GM18520 (cell line): ENCODE results near the gene ARHGAP30.
"Not testable (repeated sequence)": the region's sequence is repeated elsewhere in the genome, so short reads cannot be mapped to it uniquely, and the experiment has no call there.

Source experiments
- ATAC-seq: cut with Tn5 transposase; IDR thresholded peaks from one replicate; pipeline ENCODE4 v1.9.1; 2021; ENCODE audit not compliant: unreplicated experiment

Gene ARHGAP30, protein sequence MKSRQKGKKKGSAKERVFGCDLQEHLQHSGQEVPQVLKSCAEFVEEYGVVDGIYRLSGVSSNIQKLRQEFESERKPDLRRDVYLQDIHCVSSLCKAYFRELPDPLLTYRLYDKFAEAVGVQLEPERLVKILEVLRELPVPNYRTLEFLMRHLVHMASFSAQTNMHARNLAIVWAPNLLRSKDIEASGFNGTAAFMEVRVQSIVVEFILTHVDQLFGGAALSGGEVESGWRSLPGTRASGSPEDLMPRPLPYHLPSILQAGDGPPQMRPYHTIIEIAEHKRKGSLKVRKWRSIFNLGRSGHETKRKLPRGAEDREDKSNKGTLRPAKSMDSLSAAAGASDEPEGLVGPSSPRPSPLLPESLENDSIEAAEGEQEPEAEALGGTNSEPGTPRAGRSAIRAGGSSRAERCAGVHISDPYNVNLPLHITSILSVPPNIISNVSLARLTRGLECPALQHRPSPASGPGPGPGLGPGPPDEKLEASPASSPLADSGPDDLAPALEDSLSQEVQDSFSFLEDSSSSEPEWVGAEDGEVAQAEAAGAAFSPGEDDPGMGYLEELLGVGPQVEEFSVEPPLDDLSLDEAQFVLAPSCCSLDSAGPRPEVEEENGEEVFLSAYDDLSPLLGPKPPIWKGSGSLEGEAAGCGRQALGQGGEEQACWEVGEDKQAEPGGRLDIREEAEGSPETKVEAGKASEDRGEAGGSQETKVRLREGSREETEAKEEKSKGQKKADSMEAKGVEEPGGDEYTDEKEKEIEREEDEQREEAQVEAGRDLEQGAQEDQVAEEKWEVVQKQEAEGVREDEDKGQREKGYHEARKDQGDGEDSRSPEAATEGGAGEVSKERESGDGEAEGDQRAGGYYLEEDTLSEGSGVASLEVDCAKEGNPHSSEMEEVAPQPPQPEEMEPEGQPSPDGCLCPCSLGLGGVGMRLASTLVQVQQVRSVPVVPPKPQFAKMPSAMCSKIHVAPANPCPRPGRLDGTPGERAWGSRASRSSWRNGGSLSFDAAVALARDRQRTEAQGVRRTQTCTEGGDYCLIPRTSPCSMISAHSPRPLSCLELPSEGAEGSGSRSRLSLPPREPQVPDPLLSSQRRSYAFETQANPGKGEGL

DNA sequence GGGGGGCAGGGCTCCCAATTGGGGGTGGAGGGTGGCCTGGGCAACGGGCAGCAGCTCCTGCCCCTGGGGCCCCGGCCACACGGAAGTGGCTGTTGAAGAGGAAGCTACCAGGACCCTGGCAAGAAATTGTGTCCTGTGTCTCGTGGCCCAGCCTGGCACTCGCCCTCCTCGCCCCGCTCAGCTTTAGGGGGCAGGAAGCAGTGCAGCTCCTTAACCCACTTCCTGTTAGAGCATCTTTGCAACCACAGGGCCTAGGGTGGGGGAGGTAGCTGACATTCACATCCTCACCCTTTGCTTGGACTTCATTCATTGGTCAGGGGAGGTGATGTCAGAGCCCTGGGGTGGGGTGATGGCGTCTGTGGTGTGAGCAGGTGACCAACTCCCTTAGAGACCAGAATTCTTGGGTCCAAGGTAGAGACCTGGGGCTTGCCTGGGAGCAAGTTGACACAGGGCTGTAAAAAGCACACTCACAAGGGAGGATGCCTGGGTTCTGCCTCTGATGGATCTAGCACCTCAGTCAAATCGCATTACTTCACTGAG lies at the start of gene ARHGAP30:
Gene ARHGAP30, minus strand, starts transcription at position 161 of the 540 bp plus-strand sequence. CDS start 267 bp downstream, outside the sequence.
- peak; percentile 76 for ATAC-seq

DNA sequence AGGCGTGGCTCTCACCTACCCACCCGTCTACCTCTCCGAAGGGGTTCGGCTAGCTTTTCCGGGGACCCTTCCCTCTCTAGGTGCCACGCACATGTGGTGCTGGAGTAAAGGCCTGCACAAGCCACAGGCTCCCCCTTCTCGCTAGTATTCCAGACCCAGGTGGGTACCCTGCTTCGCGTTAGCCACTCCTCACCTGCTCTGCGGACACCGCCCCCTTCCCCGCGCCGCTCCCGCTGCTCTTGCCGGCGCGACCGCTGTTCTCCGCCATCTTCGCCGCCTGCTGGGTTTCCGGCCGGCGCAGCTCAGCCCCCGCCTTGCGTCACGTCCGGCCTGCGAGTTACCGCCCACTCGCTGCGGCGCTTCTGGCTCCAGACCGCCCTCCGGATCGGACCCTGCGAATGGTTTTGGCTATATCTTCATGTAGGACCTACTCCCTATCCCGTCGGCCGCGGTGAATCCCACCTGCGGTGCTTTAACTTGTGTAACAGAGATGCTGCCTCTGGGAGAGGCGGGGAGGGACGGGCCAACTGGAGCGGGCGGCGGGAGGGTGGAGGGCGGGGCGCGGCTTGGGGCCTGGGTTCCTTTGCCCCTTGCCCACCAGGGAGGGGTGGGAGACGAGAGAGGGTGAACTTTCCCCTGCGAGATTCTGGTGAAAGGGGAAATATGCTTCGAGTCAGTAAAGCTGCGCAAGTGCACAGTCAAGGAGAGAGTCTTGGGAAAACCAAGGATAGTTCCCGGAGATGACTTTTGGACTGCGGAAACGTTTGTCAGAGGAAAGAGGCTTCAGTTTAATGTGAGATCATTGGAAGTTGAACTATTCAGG lies 48.3 kb upstream of the ARHGAP30 start, which contains the start of the genes NIT1 and PFDN2:
Gene NIT1, plus strand, starts transcription at position 347 of the 823 bp plus-strand sequence. Its CDS starts 72 bp downstream, at position 419.
Gene PFDN2, minus strand, starts transcription at position 279 of the 823 bp plus-strand sequence. Its CDS starts 11 bp downstream, at position 268.
- ATAC-seq = peak; percentile 60

DNA sequence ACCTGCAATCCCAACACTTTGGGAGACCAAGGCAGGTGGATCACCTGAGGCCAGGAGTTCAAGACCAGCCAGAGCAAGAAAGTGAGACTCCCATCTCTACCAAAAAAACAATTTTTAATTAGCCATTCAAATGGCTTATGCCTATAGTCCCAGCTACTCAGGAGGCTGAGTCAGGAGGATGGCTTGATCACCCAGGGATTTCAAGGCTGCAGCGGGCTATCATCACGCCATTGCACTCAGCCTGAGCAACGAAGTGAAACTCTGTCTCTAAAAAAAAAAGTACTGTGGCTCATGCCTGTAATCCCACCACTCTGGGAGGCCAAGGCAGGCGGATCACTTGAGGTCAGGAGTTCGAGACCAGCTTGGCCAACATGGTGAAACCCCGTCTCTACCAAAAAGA lies 46.3 kb upstream of the ARHGAP30 start:
- not testable (repeated sequence) for ATAC-seq

DNA sequence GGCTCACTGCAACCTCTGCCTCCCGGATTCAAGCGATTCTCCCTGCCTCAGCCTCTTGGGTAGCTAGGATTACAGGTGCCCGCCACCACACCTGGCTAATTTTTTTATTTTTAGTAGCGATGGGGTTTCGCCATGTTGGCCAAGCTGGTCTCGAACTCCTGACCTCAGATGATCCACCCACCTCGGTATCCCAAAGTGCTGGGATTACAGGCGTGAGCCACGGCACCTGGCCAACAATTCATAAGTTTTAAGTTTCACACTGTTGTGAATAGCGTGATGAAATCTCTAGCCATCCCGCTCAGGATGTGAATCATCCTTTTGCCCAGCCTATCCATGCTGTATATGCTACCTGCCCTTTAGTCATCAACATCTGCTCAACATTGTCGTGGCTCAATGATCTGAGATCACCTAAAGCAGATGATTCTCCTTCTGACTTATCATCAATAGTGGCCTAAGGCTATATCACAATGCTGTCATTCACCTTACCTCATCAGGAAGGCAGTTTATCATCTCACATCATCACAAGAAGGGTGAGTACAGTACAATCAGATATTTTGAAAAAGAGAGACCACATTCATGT lies 45.5 kb upstream of the ARHGAP30 start:
- no peak for ATAC-seq

DNA sequence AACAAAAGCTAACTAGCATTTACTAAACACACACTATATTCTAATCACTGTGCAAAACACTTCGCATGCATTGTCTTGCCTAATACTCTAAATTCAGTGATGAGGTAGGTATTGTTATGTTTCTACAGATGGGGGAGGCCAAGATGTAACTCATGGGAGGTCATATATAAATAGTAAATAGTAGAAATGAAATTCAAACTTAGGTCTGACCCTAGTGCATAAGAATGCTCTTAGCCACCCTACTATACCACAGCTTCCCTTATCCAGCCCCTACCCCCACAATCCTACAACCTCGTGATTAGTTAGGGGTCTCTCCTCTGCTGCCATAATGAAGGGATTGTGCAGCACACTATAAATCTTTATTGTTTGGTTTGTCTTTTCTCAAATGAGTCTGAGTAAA lies 44.9 kb upstream of the ARHGAP30 start:
- ATAC-seq = no peak

DNA sequence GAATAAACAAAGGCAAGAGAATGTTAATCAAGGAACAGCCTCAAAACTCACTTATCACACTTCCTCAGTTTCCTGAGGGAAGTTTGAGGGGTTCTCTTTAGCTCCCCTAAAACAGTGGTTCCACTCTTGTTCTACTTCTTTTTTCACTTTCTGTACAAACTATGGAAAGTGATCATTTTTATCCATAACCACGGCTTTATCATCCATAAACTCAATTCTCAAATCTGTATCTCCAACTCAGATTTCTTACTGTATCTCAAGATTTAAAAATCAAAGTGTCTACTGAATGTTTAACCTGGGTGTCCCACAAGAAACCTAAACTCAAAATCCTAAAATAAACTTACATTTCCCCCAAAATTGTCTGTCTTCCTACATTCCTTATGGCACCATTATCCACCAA lies 44.2 kb upstream of the ARHGAP30 start:
- no peak for ATAC-seq

DNA sequence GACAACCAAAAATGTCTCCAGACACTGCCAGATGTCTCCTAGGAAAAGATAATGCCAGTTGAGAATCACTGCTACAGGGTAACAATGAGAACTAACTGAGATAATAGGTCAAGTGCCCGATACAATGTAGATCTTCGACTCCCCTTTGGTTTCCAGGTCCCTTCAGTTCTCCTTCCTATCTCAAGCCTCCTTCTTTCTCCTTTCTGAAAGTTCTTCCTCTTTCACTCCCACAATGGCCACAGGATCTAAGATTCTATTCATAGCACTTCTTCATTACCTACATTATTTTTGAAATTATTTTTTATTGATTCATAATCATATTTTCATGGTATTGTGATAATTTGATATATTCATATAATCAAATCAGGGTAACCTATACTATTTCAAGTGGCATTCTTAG lies 41.8 kb upstream of the ARHGAP30 start:
- no peak for ATAC-seq

DNA sequence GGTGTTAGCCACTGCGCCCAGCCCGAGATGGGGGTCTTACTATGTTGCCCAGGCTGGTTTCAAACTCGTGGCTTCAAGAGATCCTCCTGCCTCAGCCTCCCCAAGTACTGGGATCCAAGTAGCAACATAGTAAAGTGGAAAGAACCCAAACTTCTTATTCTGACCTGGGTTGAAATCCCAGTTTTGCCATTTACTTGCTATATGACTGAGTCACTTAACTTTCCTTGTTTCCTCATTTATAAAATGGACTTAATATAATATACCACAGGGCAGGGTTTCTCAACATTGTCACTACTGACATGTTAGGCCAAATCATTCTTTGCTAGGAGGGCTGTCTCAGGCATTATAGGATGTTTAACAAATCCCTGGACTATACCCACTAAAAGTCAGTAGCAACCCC lies 41.4 kb upstream of the ARHGAP30 start:
- ATAC-seq = no peak

DNA sequence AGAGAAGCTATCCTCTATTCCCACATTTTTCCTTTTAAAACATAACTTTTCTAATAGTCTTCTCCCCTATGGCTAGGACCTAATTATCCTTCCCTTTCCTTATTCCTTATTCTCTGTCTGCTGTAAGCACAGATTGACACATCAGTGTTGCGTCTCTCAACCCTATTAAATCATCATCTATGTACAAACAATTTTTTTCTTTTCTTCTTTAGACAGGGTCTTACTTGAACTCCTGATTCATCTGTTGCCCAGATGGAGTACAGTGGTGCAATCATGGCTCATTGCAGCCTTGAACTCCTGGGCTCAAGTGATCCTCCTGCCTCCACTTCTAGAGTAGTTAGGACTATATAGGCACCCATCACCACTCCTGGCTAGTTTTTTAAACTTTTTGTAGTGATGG lies 36.7 kb upstream of the ARHGAP30 start:
- ATAC-seq = no peak

DNA sequence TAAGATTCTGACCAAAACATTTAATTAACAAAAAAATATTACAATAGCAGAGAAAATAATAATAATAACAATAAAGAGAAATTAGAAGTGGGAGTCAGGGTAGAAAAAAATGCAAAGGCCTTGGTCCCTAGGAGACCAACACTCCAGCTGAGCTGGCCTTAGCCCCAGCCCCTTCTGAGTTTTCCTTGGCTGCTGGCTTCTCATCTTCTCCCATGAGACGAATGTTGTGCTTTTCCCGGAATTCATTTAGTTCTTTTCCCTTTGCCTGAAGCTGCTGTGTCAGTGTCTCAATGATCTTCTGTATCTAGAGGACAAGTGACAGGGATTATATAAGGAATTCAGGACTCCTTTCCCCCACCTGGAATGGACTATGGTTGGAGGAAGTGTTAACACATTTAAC lies 30.9 kb upstream of the ARHGAP30 start:
- ATAC-seq = no peak

DNA sequence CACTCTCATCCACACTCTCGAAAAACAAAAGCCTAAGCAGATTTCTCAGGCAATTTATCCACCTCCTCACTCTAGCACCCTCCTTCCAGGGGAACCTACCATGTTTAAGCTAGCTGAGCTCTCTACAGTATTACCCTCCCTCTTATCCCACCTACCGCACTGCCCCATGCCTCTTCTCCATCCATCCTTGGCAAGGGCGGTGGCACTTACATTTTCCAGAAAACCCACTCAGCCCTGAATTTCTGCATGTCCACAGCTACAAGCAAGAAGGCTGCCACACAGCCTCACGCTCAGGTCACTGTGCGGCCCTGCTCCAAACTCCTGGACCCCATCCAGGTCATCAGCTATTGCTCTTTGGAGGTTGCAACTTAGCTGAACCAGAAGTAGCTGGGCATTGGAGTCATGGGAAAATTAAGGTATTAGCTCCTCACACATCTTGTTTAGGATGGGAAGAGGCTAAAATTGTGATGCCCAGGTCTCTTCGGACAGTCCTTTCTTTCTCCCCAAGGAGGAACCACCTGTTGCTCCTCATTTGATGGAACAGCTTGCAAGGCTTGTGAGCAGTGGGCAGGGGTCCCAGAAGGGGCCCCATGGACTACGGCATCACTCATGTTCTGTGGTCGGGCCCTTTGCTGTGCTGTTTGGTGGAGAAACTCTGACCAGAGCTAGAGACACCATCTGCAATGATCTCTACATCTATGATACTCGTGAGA lies 29.6 kb upstream of the ARHGAP30 start:
- ATAC-seq = no peak

DNA sequence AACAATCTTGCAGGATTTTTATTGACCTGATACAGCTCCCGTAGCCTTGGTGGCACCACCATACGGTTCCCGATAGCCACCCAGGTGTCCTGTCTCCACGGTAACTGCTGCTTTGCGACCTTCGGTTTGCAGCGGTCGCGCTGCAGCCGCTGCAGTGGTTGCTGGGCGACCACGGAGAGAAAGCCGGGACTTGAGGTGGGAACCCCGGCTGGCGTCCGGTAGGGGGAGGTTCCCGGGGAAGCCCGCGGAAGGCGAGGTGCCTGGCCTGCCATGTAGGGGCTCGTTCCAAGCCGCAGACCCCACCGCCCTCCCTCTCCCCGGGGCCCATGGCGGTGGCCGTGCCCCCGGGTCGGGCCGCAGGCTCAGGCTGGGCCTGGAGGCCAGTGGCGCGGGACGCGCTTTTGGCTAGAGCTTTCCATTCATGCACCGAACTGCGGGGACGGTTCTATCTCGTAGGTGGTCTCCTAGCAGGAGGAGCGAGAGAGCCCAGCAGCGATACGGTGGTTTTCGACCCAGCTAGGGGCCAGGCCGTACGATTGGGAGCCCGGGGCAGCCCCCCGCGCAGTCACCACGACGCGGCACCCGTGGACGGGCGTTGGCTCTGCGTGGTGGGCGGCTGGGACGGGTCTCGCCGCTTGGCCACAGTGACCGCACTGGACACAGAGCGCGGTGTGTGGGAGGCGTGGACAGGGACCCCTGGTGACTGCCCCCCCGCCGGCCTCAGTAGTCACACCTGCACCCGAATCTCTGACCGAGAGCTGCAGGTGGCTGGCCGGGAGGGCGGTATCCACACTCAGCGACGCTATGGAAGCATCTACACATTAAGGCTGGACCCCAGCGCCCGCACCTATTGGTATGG lies 28.7 kb upstream of the ARHGAP30 start, which contains the start of gene KLHDC9:
Gene KLHDC9, plus strand, starts transcription at position 152 of the 859 bp plus-strand sequence. Its CDS starts 175 bp downstream, at position 327.
- ATAC-seq = peak; percentile 78

DNA sequence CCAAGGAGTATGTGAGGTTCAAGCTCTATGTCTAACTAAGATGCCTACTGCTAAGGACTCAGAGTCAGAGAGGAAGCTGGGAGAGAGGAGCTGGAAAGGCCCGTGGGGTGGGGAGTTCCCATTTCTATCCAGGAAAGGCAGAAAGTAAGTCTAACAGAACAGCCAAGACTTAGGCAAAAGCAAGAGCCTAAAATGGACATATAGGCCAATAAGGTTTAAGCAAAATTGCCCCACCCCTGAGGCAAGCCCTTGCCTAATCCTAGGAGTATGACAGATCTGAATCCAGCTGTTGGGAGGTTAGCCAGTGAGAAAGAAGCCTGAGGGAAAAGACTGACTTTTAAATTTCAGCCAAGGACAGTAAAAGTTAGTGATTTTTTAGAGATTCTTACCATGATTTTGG lies 26.8 kb upstream of the ARHGAP30 start:
- no peak for ATAC-seq

DNA sequence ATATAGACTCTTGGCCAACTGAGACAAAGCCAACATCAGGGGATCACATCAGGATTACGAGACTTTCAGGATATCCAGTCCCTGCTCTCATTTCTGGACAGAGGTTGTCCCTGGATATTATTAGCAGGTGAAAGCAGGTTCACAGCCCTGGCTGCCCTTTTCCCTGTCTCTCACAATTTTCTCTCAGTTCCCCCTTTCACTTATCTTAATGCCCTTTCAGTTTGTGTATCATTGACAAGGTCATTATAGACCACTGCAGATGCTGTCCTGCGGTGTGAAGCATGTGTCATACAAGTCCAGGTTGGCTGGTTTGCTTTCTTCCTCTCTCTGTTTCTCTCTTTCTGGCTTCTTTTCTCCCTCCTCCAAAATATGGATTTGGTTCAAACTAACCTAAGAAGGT lies 26.3 kb upstream of the ARHGAP30 start:
- no peak for ATAC-seq

DNA sequence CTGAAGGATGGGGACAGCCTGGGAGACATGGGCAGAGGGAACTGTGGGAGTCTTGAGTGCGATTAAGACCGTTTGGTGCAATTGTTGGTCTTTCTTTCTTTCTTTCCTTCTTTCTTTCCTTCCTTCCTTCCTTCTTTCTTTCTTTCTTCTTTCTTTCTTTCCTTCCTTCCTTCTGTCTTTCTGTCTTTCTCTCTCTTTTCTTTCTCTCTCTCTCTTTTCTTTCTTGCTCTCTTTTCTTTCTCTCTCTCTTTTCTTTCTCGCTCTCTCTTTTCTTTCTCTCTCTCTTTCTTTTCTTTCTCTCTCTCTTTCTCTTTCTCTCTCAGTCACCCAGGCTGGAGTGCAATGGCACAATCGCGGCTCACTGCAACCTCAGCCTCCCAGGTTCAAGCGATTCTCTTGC lies 25.5 kb upstream of the ARHGAP30 start:
- no peak for ATAC-seq

DNA sequence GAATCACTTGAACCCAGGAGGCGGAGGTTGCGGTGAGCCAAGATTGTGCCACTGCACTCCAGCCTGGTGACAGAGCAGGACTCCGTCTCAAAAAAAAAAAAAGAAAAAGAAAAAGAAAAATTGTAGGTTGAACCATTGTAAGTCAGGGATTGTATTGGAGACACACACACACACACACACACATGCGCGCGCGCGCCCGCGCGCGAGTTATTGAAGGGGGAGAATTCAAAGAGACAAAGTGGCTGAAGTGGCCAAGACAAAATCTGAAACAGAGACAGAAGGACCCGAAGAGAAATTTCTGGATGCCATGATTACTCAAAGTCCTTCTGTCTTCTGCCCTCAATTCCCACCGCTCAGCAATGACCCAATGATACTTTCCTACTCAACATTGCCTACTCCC lies 24.8 kb upstream of the ARHGAP30 start:
- ATAC-seq = no peak

DNA sequence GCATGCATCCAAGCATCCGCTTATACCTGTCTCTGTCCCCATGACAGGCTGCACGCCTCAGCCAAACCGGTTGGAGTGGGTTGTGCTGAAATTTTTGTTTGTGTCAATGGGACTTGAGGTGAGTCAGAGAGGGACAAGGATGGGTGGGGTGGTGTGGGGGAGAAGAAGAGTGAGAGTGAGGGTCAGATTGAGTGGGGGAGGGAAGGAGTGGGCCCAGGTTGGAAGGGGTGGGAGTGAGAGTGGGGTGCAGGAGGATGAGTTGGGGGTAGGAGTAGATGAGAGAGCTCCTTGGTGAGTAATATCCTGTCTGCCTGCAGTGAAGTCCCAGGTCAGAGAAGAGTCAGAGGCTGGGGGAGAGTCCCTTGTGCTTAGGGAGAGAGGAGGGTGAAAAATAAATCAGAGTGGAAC lies 22.9 kb upstream of the ARHGAP30 start:
- ATAC-seq = no peak
